NCI-H187 treated with DMSO at 0.1 percent for 48 hours (cell line): Measurements from ENCODE around the gene ITM2B.
"Not testable (repeated sequence)": the region's sequence is repeated elsewhere in the genome, so short reads cannot be mapped to it uniquely, and the experiment has no call there.

Experiments
- DNase-seq: peaks from one replicate; lab custom pipeline; 2025; lab: John Stamatoyannopoulos, UW

ITM2B gene

DNA sequence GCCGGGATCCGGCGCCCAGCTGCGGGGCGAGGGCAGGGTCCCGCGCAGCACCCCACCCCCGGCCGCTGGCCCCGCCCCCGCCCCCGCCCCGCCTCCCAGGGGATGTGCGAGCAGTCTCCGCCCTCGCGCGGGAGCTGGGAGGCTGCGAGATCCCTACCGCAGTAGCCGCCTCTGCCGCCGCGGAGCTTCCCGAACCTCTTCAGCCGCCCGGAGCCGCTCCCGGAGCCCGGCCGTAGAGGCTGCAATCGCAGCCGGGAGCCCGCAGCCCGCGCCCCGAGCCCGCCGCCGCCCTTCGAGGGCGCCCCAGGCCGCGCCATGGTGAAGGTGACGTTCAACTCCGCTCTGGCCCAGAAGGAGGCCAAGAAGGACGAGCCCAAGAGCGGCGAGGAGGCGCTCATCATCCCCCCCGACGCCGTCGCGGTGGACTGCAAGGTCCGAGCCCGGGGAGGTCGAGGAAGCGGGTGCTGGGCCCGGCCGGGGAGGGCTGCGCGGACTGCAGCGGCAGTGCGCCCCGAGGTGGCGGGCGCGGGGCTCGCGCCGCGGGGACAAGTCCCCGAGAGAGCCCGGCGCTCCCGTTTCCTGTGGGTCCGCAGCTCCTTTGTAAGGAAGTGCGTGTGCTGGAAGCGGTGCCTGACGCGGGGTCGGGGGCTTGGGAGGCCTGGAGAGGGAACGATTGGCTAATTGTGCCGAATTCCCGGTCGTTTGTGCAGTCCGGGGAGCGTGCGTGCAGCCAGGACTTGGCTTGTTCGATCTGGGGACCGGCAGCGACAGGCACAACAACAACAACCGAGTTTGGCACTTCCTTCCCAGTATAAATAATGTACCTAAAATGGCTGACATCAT, at the start of gene ITM2B:
Gene ITM2B, plus strand, starts transcription at position 161 of the 843 bp plus-strand sequence. Its CDS starts 155 bp downstream, at position 316.
- no peak for DNase-seq

DNA sequence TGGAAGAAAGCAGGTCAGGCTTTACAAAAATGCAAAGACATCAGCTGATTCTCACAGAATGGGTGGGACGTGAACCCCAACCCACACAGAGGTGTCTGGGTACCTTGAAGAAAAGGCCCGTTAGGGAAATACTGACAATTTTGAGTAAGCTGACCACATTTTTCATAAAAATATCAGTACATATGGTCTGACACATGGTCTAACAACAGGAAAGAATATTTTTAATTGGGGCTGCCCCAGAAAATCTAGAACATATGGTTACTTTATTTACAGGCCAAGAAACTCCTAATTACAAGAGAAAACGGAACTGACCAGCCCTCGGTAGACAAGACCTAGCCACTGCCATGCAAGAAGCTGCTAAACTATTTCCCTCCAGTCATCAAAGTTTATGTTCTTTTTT, 48.7 kb upstream of the ITM2B start:
- no peak for DNase-seq

DNA sequence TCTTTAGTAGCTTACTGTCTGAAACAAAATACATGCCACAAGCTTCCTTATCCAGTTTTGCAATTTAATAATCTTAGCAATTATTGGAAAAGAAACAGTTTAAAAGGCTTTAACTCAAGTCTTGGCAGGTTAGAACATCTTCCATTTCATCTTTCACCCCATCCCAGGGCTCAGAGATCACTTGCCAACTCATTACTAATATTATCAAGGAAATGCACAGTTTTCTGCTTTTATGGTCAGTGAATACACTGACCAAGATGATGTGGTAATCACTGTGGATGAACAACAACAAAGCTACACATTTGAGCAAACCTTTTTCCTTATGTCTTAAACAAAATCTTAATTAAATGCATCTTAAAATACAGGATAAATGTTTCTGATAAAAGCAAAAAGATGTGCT, 48.0 kb upstream of the ITM2B start:
- no peak for DNase-seq

DNA sequence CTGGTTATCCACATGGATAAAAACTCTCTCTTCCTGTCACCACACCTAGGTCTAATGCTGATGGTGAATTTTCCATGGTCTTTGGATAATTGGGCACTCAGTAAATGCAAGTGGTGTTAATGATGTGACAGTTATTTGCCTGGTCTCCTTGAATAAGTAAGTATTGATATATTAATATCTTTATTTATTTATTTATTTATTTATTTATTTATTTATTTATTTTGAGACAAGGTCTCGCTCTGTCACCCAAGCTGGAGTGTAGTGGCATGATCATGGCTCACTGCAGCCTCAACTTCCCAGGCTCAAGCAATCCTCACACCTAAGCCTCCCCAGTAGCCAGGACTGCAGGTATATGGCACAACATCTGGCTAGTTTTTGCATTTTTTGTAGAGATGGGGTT, 46.3 kb upstream of the ITM2B start:
- DNase-seq, result no peak

DNA sequence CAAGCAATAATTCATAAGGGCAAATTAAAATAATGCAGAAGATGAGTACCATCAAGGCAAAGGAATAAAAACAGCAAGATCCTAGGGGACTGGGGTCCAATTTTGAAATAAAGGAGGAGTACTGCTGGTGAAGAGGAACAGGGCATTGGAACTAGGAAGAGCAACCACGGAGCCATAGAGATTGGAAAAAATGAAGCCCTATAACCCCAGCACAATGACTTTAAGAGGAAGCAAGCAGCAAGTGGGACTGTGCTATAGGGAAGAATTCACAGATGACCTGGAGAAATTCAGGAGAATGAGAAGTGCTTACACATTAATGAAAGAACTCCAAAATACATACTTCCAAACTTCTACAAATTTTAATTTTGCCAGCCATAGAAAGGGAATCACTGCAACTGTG, 44.9 kb upstream of the ITM2B start:
- no peak for DNase-seq

DNA sequence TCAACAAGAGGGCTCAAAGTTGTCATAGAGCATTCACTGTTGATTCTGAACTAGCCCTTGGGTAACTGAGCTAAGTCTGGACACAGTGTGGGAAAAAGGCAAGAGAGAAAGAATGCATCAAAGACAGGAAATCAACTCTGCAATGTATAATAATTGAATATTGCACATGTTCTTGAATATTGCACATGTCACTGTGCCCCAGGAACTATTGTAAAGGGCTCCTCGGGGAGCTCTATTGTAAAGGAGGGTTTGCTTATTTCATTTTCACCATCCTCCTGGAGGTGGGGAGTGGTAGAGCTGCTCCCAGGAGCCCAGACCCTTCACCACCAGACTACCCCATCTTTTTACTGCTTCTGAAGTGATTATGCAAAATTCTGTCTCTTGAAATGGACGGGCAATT, 44.4 kb upstream of the ITM2B start:
- DNase-seq, result no peak

DNA sequence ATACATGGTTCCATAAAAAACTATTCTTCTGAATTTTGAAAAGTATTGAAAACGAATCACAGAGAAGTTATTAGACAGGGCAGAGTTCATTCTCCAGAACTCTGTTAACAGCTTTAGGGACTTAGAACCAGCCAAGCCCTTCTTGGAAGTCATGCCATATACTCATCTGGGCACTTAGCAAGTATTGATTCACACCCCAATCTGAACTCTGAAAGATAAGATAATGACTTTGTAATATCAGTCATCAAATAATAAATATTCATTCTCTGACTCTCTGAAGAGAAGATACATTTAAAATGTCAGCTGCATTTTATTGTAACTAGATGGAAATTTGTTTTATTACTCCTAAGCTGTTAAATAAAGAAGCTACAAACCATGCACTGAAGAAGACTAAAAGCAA, 43.8 kb upstream of the ITM2B start:
- DNase-seq, result no peak

DNA sequence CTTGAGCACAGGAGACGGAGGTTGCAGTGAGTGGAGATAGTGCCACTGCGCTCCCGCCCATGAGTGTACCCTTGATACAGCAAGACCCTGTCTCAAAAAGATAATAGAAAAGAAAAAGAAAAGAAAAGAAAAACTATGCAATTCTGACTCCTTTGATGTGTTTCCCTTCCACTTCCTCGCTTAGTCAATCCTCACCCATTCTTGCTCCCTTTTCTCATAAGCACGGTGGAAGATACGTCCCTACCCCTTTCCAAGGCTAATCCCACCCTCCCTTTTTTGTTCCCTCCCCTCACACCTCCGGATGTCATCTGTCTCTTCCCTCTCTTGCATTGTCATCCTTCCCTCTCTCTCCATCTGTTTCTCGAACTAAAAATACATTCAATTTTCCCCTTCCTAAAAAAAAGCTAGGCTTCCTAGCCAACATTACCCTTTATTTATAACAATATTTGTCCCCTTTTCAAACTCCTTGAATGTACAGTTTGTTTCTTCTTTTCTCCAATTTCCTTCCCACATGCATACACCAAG, 40.5 kb upstream of the ITM2B start:
- no peak for DNase-seq

DNA sequence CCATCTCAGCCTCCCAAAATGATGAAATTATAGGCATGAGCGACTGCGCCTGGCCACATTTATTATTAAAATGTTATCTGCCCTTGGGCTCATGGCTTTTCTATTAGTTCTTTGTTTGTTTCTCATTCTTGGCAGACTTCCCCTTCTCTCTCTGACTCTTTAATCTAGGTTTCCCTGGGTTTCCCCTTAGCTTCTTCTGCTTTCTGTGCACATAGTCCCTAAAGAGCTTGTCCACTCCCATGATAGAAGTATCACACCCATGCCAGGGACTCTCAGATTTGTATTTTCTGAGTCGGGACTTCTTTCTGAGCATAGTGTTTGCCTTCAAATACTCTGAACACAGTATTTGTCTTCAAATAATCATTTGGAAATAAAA, 38.6 kb upstream of the ITM2B start:
- no peak for DNase-seq

DNA sequence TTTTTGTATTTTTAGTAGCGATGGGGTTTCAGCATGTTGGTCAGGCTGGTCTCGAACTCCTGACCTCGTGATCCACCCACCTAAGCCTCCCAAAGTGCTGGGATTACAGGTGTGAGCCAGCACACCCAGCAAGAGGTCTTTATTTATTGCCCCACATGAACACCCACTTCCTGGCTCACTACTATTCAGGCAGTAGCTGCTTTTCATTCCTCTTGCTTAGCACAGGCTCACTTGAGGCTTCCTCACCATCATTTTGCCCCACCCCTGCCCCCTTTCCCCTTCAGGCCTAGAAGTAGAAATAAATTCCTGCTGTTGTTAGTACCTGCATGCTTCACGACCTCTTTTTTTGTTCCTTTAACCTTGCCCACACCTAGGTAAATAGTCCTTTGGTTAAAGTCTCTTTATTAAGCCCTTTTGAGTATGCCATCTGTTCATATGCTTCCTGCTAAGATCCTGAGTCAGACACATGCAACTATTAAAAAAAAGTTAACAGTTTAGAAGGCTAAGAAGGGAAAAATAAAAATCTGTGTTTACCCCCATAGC, 33.5 kb upstream of the ITM2B start:
- DNase-seq, result no peak

DNA sequence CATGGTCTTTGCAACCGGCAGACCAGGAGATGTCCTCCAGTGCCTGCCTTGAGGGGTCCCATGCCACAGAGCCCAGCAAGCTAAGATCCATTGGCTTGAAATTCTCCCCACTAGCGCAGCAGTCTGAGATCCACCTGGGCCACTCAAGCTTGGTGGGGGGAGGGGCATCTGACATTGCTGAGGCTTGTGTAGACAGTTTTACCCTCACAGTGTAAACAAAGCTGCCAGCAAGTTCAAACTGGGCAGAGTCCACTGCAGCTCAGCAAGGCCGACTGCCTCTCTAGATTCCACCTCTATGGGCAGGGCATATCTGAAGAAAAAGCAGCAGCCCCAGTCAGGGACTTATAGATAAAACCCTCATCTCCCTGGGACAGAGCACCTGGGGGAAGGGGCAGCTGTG, 32.0 kb upstream of the ITM2B start:
- DNase-seq, result no peak

DNA sequence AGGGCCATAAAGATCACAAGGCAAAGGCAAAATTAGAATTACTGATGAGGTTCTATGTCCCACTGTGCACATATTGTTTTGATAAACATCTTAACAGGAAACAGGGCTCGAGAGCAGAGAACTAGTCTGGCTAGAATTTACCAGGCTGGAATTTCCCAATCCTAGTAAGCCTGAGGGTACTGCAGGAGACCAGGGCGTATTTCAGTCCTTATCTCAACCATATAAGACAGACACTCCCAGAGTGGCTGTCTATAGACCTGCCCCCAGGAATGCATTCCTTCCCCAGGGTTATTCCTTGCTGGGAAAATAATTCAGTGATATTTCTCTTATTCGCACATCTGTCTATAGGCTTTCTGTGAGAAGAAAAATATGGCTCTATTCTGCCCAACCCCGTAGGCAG, 25.8 kb upstream of the ITM2B start:
- not testable (repeated sequence) for DNase-seq

DNA sequence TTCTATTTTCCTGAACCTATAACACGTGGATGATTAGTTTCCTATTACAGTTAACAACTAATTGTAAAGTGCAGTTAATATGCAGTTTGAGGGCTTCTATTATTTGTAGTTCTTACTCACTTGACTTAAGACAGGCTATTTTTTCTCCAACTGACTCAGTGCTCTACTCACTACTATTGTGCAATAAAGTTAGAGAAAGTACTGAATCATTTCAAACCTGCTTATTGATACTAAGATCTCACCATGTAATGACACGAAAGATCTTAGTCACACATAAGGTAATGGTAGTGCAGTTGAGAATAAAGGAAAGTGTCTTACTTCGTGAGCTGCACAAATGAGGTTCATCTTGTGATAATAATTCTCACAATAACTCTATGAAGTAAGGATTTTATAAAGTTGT, 22.8 kb upstream of the ITM2B start:
- no peak for DNase-seq

DNA sequence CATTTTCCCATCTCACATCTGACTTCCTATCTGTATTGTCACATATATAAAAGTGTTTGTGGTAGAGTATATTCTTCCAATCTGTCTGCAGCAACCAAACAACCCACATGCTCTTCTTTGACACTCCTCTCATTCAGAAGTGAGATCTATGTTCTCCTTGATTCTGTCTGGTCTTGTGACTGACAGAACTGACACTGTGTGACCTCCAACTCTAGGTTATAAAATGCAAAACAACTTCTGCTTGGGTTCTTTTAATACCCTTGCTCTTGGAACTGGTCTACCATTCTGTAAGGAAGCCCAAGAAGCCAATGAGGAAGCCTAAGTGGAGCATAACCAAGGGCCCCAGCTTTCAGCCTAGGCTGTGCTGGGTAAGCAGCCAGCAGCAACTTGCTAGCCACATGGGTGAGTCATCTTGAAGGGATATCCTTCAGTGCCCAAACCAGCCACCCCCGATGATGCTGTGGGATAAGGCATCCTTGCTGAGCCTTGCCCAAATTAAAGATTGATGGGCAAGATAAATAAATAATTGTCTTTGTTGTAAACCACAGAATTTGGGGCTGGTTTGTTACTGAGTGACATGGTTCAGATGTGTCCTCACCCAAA, 18.4 kb upstream of the ITM2B start:
- DNase-seq, result no peak

DNA sequence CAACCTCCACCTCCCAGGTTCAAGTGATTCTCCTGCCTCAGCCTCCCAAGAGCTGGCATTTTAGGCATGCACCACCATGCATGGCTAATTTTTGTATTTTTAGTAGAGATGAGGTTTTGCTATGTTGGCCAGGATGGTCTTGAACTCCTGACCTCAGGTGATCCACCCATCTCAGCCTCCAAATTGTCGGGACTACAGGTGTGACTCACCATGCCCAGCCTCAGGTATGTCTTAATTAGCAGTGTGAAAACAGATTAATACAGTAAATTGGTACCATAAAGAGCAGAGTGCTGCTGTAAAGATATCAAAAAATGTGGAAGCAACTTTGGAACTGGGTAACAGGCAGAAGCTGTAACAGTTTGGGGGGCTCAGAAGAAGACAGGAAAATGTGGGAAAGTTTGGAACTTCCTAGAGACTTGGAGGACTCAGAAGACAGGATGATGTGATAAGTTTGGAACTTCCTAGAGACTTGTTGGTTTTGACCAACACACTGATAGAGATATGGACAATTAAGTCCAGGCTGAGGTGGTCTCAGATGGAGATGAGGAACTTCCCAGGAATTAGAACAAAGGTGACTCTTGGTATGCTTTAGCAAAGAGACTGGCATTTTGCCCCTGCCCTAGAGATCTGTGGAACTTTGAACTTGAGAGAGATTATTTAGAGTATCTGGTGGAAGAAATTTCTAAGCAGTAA, 17.3 kb upstream of the ITM2B start:
- not testable (repeated sequence) for DNase-seq

DNA sequence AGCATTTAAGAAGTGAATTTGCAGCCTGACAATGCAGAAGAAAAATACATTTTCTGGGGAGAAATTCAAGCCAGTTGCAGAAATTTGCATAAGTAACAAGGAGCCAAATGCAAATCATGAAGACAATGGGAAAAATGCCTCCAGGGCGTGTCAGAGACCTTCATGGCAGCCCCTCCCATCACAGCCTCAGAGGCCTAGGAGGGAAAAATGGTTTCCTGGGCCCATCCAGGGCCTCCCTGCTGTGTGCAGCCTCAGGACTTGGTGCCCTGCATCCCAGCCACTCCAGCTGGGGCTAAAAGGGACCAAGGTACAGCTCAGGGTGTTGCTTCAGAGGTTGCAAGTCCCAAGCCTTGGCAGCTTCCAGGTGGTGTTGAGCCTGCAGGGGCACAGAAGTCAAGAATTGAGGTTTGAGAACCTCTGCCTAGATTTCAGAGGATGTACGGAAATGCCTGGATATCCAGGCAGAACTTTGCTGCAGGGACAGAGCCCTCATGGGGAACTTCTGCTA, 16.7 kb upstream of the ITM2B start:
- DNase-seq, result no peak

DNA sequence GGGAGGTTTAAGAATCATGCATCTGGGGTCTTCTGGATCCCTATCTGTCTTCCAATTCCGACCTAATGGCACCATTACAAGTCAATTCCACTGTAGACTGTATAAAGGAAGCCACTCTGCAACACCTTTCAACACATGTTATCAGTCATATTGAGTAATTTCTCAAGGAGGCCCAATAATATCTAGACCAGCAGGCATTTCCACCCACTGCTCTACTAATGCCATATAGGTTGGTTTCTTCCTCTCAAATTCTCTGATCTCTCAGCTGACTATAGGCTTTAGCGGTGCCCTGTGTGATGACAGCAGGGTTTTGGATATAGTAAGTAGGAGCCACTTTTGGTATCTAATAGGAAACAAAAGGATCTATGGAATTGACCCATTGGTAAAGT, 12.4 kb upstream of the ITM2B start:
- no peak for DNase-seq

DNA sequence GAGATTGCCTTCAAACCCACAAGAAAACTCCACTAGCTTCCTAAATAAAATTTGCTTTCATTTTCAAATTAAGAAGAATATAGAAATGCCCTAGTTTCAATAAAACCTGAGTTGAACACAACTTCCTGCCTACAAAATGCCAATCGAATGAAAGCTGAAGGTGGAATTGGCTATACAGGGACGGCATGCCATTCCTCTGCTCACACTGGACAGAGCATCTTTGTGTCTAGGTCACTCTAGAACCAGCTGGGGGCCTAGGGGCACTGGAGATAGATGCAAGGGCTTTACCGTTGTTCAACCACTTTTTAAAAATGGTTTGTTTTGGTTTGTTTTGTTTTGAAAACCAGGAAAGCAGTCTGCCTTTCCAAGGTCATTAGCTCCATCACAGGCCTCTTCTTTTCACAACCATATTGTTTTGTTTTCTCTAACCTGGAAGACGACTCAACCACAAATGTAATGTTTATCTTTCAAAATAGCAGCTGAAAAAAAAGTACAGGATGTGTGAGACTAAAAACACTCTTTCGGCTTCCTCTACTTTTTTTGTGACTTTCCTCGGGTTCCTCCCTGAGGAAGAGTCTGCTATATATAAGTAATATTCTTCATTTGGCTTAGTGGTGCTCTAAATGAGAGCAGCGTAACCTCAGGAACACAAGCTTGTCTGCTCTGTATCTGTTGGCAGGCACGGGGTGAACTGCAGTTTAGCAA, 11.9 kb upstream of the ITM2B start:
- DNase-seq, result no peak

DNA sequence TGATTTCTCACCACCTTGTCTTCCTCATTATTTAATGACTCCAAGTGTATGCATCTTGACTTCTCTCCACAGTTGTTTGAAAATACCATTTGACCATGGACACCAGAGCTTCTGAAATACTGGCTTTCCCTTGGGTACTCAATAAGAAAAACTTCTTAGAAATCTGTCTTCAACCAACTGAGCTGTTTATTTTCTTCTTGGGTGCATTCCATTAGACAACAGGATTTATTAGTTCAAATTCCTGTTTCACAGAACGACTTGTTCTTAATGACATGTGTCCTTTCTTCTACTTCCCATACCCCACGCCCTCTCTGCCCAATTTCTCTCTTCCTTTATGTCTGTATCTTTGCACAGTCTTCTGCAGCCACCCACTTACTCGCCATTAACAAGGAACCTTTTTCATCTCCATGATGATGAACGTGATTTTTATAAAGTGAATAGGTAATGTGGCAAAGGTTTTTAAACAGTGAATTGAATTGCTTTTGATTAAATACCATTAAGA, 11.3 kb upstream of the ITM2B start:
- no peak for DNase-seq

DNA sequence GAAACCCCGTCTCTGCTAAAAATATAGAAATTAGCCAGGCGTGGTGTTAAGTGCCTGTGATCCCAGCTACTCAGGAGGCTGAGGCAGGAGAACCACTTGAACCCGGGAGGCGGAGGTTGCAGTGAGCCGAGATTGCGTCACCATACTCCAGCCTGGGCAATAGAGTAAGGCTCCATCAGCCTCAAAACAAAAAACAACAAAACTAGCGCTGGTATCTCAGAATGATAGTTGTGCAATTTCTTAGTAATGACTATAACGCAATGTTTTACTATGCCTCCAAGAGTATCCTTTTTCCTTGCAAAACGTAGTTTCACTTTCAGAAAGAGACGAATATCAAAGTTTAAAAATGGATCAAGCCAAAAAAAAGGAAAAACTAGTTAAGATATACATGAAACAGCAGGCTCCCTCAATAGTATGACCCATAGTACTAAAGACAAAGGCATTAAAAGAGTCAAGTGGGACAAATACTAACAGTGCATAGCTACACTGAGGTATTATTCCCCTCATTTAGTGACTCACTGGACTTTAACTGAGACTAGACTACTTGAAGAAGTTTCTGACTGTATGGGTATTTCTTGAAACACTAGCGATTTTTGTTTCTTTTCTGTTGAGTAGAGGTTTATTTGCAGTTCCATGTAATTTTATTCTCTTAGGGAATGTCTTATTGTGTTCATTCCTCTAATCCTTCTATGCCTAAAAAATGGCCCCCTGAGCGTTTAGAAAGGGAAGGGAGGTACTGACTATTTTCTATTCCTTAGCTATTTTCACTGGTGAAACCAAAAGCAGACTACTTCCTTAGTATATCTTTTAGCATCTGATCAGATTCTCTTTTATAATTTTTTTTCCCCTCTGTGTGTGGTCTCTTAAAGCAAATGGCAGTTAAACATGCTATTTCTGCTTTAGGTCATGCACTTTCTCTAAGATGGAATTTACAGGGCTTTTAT, 10.4 kb upstream of the ITM2B start:
- DNase-seq, result no peak

DNA sequence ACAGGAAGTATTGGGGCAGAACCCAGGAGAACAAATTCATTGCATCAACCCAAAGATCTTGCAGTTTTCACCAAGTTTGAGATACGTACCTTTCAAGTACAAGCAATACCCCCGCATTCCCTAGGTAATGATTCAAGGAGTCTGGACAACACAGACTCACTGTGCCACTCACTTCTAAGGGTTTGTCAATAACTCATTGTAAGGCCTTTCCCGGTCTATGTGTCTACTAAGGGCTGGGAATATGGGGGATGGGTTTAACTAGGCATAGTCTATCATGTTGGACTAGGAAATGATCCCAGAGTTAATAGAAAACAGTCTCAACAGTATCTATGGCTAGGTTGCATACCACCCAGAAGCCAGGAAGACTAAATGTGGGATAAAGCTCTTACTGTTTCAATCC, 8.3 kb upstream of the ITM2B start:
- DNase-seq, result no peak
